Endothelial cell of umbilical vein (primary cell): ENCODE data around the gene RFXANK. TPM values are rescaled to one million over a fixed set of nuclear protein-coding genes. Genes with fewer than 3 reads are reported as not detected.

ENCODE experiments used
- BruUV-seq: library from RNA; stranded (reverse); fragments of 400-500 nt; replicated peaks from 2 replicates; lab custom pipeline; 2021; lab: Mats Ljungman, UMichigan
- CTCF ChIA-PET: fragments of 300-600, 350-600 bp; sonication (Branson Sonifier 250); formaldehyde crosslinking; loops from one replicate; lab custom pipeline; 2021; ENCODE audit warnings: antibody characterized with exemption, inconsistent platforms; lab: Charles Lee
- POLR2A ChIA-PET: fragments of 300-600, 350-600 bp; sonication (Branson Sonifier 250); formaldehyde crosslinking; loops from one replicate; lab custom pipeline; 2021; ENCODE audit warnings: antibody characterized with exemption, inconsistent platforms; lab: Charles Lee
- DNase-seq: peaks from one replicate; pipeline ENCODE4 v3.0.0-alpha.2; 2011; ENCODE audit warnings: low read depth, low spot score
- FAIRE-seq: peaks from 2 replicates; lab custom pipeline; 2011; peaks lifted over from hg19 to GRCh38; lab: Jason Lieb, UNC
- H2AFZ ChIP-seq: 2 replicates; pipeline ENCODE4 v1.6.0; 2012; ENCODE audit warnings: low read depth, low read length, control low read depth, inconsistent platforms
- H3K27ac ChIP-seq: 2 replicates; pipeline ENCODE4 v1.5.1; 2011; ENCODE audit warnings: low read depth, mild to moderate bottlenecking, control low read depth, low read length, moderate library complexity; ENCODE audit not compliant: insufficient read depth
- H3K27me3 ChIP-seq, 2 experiments: 2 replicates each; pipeline versions ENCODE4 v1.6.0 to v1.6.1; 2011; ENCODE audit warnings: low read length in 2 of 2, mixed read lengths in 1 of 2; ENCODE audit not compliant: control insufficient read depth in 2 of 2, insufficient read depth in 2 of 2
- H3K36me3 ChIP-seq, 2 experiments: 2 replicates in 1 of 2; 3 replicates in 1 of 2; pipeline ENCODE4 v1.5.1; 2011; ENCODE audit warnings: low read length in 2 of 2, mild to moderate bottlenecking in 1 of 2, moderate library complexity in 1 of 2; ENCODE audit not compliant: control insufficient read depth in 2 of 2, insufficient read depth in 2 of 2; ENCODE audit errors: extremely low read depth in 1 of 2
- H3K4me1 ChIP-seq: 3 replicates; pipeline ENCODE4 v1.5.1; 2011; ENCODE audit warnings: mild to moderate bottlenecking, low read length; ENCODE audit not compliant: control insufficient read depth, insufficient read depth; ENCODE audit errors: extremely low read depth
- H3K4me2 ChIP-seq: 2 replicates; pipeline ENCODE4 v1.6.1; 2011; ENCODE audit warnings: low read length, control low read depth, mixed read lengths; ENCODE audit not compliant: insufficient read depth
- H3K4me3 ChIP-seq, 3 experiments: fragments of 200-600 bp in 1 of 3; sonication (generic), shearing (Covaris generic) in 1 of 3; replicated peaks in 1 of 3; 2 replicates each; pipeline ENCODE4 v1.5.1; 2011 to 2016; ENCODE audit warnings: control low read depth in 3 of 3, low read length in 3 of 3, mild to moderate bottlenecking in 2 of 3, inconsistent platforms in 1 of 3, low read depth in 1 of 3, moderate library complexity in 1 of 3; ENCODE audit not compliant: insufficient read depth in 1 of 3
- H3K79me2 ChIP-seq: 2 replicates; pipeline ENCODE4 v1.6.0; 2012; ENCODE audit warnings: low read length, inconsistent platforms; ENCODE audit not compliant: control insufficient read depth, insufficient read depth
- H3K9ac ChIP-seq: replicated peaks from 2 replicates; pipeline ENCODE3; 2011; ENCODE audit warnings: low read length, control low read depth; ENCODE audit not compliant: insufficient read depth; ENCODE audit errors: extremely low read depth
- H3K9me1 ChIP-seq: replicated peaks from 3 replicates; pipeline ENCODE4 v1.6.0; 2011; ENCODE audit warnings: mild to moderate bottlenecking, low read length; ENCODE audit not compliant: control insufficient read depth, insufficient read depth; ENCODE audit errors: extremely low read depth
- H3K9me3 ChIP-seq: replicated peaks from 2 replicates; pipeline ENCODE4 v1.5.1; 2012; ENCODE audit warnings: low read length, inconsistent platforms; ENCODE audit not compliant: control insufficient read depth, insufficient read depth
- H4K20me1 ChIP-seq: replicated peaks from 2 replicates; pipeline ENCODE3; 2011; ENCODE audit warnings: mild to moderate bottlenecking, low read length; ENCODE audit not compliant: control insufficient read depth, insufficient read depth; ENCODE audit errors: extremely low read depth
- EZH2 ChIP-seq: IDR thresholded peaks from 2 replicates; pipeline ENCODE4 v1.6.1; 2012; ENCODE audit warnings: borderline replicate concordance, low read depth, mild to moderate bottlenecking, moderate library complexity, low read length, inconsistent platforms; ENCODE audit not compliant: severe bottlenecking
- FOS ChIP-seq: IDR thresholded peaks from 2 replicates; pipeline ENCODE4 v1.6.1; 2011; ENCODE audit warnings: mild to moderate bottlenecking, low read length, moderate library complexity, borderline replicate concordance; ENCODE audit not compliant: insufficient read depth
- GATA2 ChIP-seq: IDR thresholded peaks from 2 replicates; pipeline ENCODE4 v1.7.0; 2011; ENCODE audit warnings: low read depth, mild to moderate bottlenecking, moderate library complexity, mixed read lengths, low read length; ENCODE audit not compliant: insufficient read length, insufficient read depth
- JUN ChIP-seq: IDR thresholded peaks from 2 replicates; pipeline ENCODE4 v1.6.1; 2011; ENCODE audit warnings: borderline replicate concordance, low read depth; ENCODE audit not compliant: insufficient read length, insufficient read depth
- MAX ChIP-seq: IDR thresholded peaks from 2 replicates; pipeline ENCODE4 v1.6.1; 2011; ENCODE audit not compliant: insufficient read depth, insufficient read length
- MYC ChIP-seq: IDR thresholded peaks from one replicate; pipeline ENCODE4 v1.6.1; 2011; ENCODE audit warnings: mild to moderate bottlenecking, low read depth, low read length
- POLR2A ChIP-seq: IDR thresholded peaks from 2 replicates; pipeline ENCODE4 v1.6.1; 2012; ENCODE audit warnings: low read depth, mild to moderate bottlenecking, control low read depth, low read length
- POLR2AphosphoS5 ChIP-seq: IDR thresholded peaks from 2 replicates; pipeline ENCODE4 v1.6.1; 2012; ENCODE audit warnings: low read depth, mild to moderate bottlenecking, control low read depth, low read length, moderate library complexity; ENCODE audit not compliant: insufficient read depth
- dilution Hi-C: fragments of 300-500 bp; cut with MboI; formaldehyde crosslinking; loops from one replicate; pipeline ENCODE4 v1.15.0; 2019; ENCODE audit warnings: low sequenced_read_pairs; ENCODE audit not compliant: extremely low pct_ligation_motif_present
- intact Hi-C: fragments of 100-400 bp; cut with micrococcal nuclease; formaldehyde crosslinking; loops from one replicate; pipeline ENCODE4 v1.10.0; 2022
- polyA plus RNA-seq, 4 experiments: library from polyadenylated mRNA; depleted of rRNA in 3 of 4; stranded (reverse) in 3 of 4; unstranded in 1 of 4; fragments of >200 nt; gene quantifications; 2 replicates each; pipeline versions ENCODE4 v1.2.1 to v1.2.3, GENCODE V29; 2011 to 2012; ENCODE audit warnings: missing spikeins in 1 of 4
- total RNA-seq: library from RNA; stranded (reverse); gene quantifications from 2 replicates; pipeline ENCODE4 v1.2.3, GENCODE V29; 2021
- TF ChIP-seq, protein P1 (sequence below), 2 donors: IDR thresholded peaks; 1 replicate in 1 of 2; 2 replicates in 1 of 2; pipeline ENCODE4 v1.5.1; 2011; ENCODE audit warnings: low read length in 2 of 2, mild to moderate bottlenecking in 2 of 2, moderate library complexity in 2 of 2, control low read depth in 1 of 2, inconsistent platforms in 1 of 2, low read depth in 1 of 2; ENCODE audit not compliant: insufficient read depth in 1 of 2; ENCODE audit errors: extremely low read depth in 1 of 2

RFXANK gene
- total and polyA plus RNA-seq, 2 donors (not counting 3 experiments of a cell fraction or from before 2014, with no cell fraction given), result 105 to 124 TPM

GRCh38 chr19:19229701-19230100, 37.6 kb downstream of the RFXANK start:
- TF ChIP-seq GATA2 (no peak), POLR2AphosphoS5 (no peak), EZH2 (no peak), FOS (no peak), MYC (no peak), POLR2A (no peak), JUN (no peak), MAX (no peak)
- TF ChIP-seq, protein P1, sequence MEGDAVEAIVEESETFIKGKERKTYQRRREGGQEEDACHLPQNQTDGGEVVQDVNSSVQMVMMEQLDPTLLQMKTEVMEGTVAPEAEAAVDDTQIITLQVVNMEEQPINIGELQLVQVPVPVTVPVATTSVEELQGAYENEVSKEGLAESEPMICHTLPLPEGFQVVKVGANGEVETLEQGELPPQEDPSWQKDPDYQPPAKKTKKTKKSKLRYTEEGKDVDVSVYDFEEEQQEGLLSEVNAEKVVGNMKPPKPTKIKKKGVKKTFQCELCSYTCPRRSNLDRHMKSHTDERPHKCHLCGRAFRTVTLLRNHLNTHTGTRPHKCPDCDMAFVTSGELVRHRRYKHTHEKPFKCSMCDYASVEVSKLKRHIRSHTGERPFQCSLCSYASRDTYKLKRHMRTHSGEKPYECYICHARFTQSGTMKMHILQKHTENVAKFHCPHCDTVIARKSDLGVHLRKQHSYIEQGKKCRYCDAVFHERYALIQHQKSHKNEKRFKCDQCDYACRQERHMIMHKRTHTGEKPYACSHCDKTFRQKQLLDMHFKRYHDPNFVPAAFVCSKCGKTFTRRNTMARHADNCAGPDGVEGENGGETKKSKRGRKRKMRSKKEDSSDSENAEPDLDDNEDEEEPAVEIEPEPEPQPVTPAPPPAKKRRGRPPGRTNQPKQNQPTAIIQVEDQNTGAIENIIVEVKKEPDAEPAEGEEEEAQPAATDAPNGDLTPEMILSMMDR (IDR thresholded peaks at IDR 0.05; ENCODE audit: extremely low read depth in 1 of 2, insufficient read depth in 1 of 2, low read depth in 1 of 2, low read length in 2 of 2), result no peak
- FAIRE-seq (no peak), DNase-seq (no peak)
- Histone ChIP-seq H3K9ac (no peak overlapping the region), H2AFZ (no peak overlapping the region), H3K9me1 (no peaks in the 10 kb centered on the region), H3K27ac (no peak overlapping the region), H3K9me3 (peaks cover 1% of the 10 kb centered on the region), H3K36me3 (no peaks in the 10 kb centered on the region), H3K27me3 (peaks cover 0 to under 1% of the 10 kb centered on the region in 2 experiments), H4K20me1 (no peaks in the 10 kb centered on the region), H3K4me1 (no peaks in the 10 kb centered on the region), H3K4me2 (no peak overlapping the region), H3K4me3 (no peak overlapping the region), H3K79me2 (no peaks in the 10 kb centered on the region)
- CTCF ChIA-PET, result interaction anchor here (0.8 to 1.7 kb wide), 3 partner anchors 10 to 113 kb away, joined by 3 to 8 read pairs (median 6); no protein-coding TSS in a partner anchor
- POLR2A ChIA-PET, result no interaction called here
- intact Hi-C loops, result no loop called here
- no TSS peak for BruUV-seq
- dilution Hi-C loops, result no loop called here
